Measurements from ENCODE around the gene CDKN1A.

CDKN1A gene

GRCh38 chr6:36677753-36678487 is 594 bp upstream of the CDKN1A start:
- DNase-seq (ENCODE audit: low read depth in 1 of 2, low spot score in 1 of 2), result no peak
- TF ChIP-seq SPI1 (IDR thresholded peaks at IDR 0.05; ENCODE audit: borderline replicate concordance, low read depth) (no peak), GABPA (IDR thresholded peaks at IDR 0.05; ENCODE audit: low read depth) (no peak), POLR2AphosphoS5 (IDR thresholded peaks at IDR 0.05; ENCODE audit: low read depth) (no peak), REST (IDR thresholded peaks at IDR 0.05; ENCODE audit: insufficient replicate concordance, low read depth) (no peak)
- TF ChIP-seq, protein P1, sequence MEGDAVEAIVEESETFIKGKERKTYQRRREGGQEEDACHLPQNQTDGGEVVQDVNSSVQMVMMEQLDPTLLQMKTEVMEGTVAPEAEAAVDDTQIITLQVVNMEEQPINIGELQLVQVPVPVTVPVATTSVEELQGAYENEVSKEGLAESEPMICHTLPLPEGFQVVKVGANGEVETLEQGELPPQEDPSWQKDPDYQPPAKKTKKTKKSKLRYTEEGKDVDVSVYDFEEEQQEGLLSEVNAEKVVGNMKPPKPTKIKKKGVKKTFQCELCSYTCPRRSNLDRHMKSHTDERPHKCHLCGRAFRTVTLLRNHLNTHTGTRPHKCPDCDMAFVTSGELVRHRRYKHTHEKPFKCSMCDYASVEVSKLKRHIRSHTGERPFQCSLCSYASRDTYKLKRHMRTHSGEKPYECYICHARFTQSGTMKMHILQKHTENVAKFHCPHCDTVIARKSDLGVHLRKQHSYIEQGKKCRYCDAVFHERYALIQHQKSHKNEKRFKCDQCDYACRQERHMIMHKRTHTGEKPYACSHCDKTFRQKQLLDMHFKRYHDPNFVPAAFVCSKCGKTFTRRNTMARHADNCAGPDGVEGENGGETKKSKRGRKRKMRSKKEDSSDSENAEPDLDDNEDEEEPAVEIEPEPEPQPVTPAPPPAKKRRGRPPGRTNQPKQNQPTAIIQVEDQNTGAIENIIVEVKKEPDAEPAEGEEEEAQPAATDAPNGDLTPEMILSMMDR (IDR thresholded peaks at IDR 0.05; ENCODE audit: insufficient read depth, low read length), result no peak
- Histone ChIP-seq H3K27ac (replicated peaks) (no peak overlapping the region), H3K4me3 (replicated peaks; ENCODE audit: insufficient read depth, low read length) (peak overlapping the region; percentile 57; the same call in 1 of the 2 replicates), H3K27me3 (ENCODE audit: insufficient read depth, poor library complexity, severe bottlenecking) (peaks cover 16% of the 10 kb centered on the region)

GRCh38 chr6:36679043-36679833 is 724 bp downstream of the CDKN1A start:
- no peak overlapping the region for H3K27ac ChIP-seq (replicated peaks)
- H3K27me3 ChIP-seq (ENCODE audit: insufficient read depth, poor library complexity, severe bottlenecking), result peaks cover 16% of the 10 kb centered on the region
- DNase-seq (ENCODE audit: low read depth in 1 of 2, low spot score in 1 of 2), result no peak
- TF ChIP-seq SPI1 (IDR thresholded peaks at IDR 0.05; ENCODE audit: borderline replicate concordance, low read depth), result no peak
- no peak for TF ChIP-seq GABPA (IDR thresholded peaks at IDR 0.05; ENCODE audit: low read depth)
- TF ChIP-seq, protein P1 (IDR thresholded peaks at IDR 0.05; ENCODE audit: insufficient read depth, low read length), result no peak
- TF ChIP-seq POLR2AphosphoS5 (IDR thresholded peaks at IDR 0.05; ENCODE audit: low read depth), result no peak
- no peak for TF ChIP-seq REST (IDR thresholded peaks at IDR 0.05; ENCODE audit: insufficient replicate concordance, low read depth)
- peak overlapping the region; percentile 57 for H3K4me3 ChIP-seq (replicated peaks; ENCODE audit: insufficient read depth, low read length)

DNA sequence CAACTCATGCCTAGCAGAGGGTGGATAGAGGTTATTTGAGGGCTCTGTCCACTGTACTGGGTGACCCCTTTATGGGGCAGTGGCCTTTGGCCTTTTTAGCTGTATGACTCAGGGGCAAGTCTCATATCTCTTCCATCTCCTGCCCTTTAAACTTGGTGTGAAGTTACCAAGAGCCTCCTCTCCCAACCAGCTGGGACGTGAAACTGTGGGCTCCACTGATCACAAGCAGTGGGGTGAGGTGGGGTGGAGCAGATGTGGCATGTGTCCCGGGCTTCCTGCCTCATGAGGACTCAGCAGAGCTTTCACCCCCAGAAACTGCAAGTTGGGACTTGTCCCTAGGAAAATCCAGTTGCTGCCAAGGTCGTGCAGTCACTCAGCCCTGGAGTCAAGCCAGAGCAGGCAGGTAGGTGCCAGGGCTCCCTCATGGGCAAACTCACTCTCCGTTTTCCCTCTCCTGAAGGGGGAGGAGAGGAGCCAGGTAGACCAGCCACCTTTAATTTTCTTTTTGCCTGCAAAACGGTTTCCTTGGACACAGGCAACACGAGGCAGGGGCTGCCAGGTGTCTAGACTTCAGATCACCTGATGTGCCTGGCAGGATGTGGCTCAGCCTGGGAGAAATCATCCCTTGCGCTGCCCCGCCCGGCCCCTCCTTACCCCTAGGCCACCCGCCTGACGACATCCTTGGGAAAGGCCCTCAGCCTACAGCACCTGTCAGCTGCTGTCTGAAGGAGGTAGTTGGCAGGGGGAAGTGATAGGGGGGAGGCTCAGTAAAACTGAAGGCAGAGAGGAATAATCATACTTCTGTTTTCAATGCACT is 4.0 kb downstream of the CDKN1A start:
- TF ChIP-seq REST (IDR thresholded peaks at IDR 0.05; ENCODE audit: insufficient replicate concordance, low read depth) (no peak), GABPA (IDR thresholded peaks at IDR 0.05; ENCODE audit: low read depth) (peak; percentile 20; the same call in 1 of the 2 replicates), POLR2AphosphoS5 (IDR thresholded peaks at IDR 0.05; ENCODE audit: low read depth) (peak; percentile 90), SPI1 (IDR thresholded peaks at IDR 0.05; ENCODE audit: borderline replicate concordance, low read depth) (peak; percentile 92; the same call in 1 of the 2 replicates)

More for the DNA sequence above, 4.0 kb downstream of the CDKN1A start:
- no peak overlapping the region; the same call in 1 of the 2 replicates for H3K27ac ChIP-seq (replicated peaks)
- no peak overlapping the region for H3K4me3 ChIP-seq (replicated peaks; ENCODE audit: insufficient read depth, low read length)
- DNase-seq (ENCODE audit: low read depth in 1 of 2, low spot score in 1 of 2), result peak; percentile 66 to 88
- peaks cover 11% of the 10 kb centered on the region for H3K27me3 ChIP-seq (ENCODE audit: insufficient read depth, poor library complexity, severe bottlenecking)
